ENCODE data around the gene WASF2. TPM values are rescaled to one million over a fixed set of nuclear protein-coding genes. Genes with fewer than 3 reads are reported as not detected.

Gene WASF2
- polyA plus RNA-seq, 1 donor from 2014 or later: 2.5 TPM

GRCh38 chr1:27431601-27431940 is 58.4 kb downstream of the WASF2 start:
- H3K79me2 ChIP-seq (replicated peaks; ENCODE audit: insufficient read depth, low read length): no peaks in the 10 kb centered on the region
- no peaks in the 10 kb centered on the region for H4K20me1 ChIP-seq (ENCODE audit: insufficient read depth)
- no peaks in the 10 kb centered on the region for H3F3A ChIP-seq (ENCODE audit: insufficient read depth, low read length, poor library complexity, severe bottlenecking)
- H3K9me3 ChIP-seq (ENCODE audit: low read length): no peaks in the 10 kb centered on the region
- no peak overlapping the region for H2AFZ ChIP-seq (ENCODE audit: low read depth, low read length)
- no peak overlapping the region for H3K4me3 ChIP-seq (ENCODE audit: low read length)
- H3K4me2 ChIP-seq (ENCODE audit: low read length): no peak overlapping the region
- no peak overlapping the region for H3K27ac ChIP-seq (ENCODE audit: low read length)
- H3K36me3 ChIP-seq (ENCODE audit: insufficient read depth, low read length): no peaks in the 10 kb centered on the region
- no peaks in the 10 kb centered on the region for H3K27me3 ChIP-seq (ENCODE audit: insufficient read depth, low read depth, low read length)
- H3K9ac ChIP-seq (ENCODE audit: low read length): no peak overlapping the region
- no peak for TF ChIP-seq MXI1 (conservative IDR thresholded peaks at IDR 0.05; ENCODE audit: poor library complexity, severe bottlenecking)
- TF ChIP-seq EZH2 (IDR thresholded peaks at IDR 0.05; ENCODE audit: borderline replicate concordance, insufficient read depth, low read length, poor library complexity, severe bottlenecking): no peak
- TF ChIP-seq EP300 (conservative IDR thresholded peaks at IDR 0.05; ENCODE audit: poor library complexity, severe bottlenecking): no peak
- no peak for TF ChIP-seq RAD21 (conservative IDR thresholded peaks at IDR 0.05)
- no peak for TF ChIP-seq CTCF (IDR thresholded peaks at IDR 0.05; ENCODE audit: poor library complexity, severe bottlenecking)
- no peak for TF ChIP-seq SMC3 (conservative IDR thresholded peaks at IDR 0.05; ENCODE audit: poor library complexity)
- TF ChIP-seq TAF1 (IDR thresholded peaks at IDR 0.05; ENCODE audit: low read depth): no peak
- TF ChIP-seq POLR2AphosphoS5 (IDR thresholded peaks at IDR 0.05): no peak
- TF ChIP-seq REST (IDR thresholded peaks at IDR 0.05; ENCODE audit: borderline replicate concordance): no peak
- no peaks in the 10 kb centered on the region for H3K9me2 ChIP-seq (ENCODE audit: insufficient read depth, low read length)

- H3K27ac ChIP-seq (ENCODE audit: low read length): no peak overlapping the region
- H4K20me1 ChIP-seq (ENCODE audit: insufficient read depth): no peaks in the 10 kb centered on the region
- H3F3A ChIP-seq (ENCODE audit: insufficient read depth, low read length, poor library complexity, severe bottlenecking): no peaks in the 10 kb centered on the region
These were observed 58.9 kb downstream of the WASF2 start for GRCh38 chr1:27430903-27431600.

More at GRCh38 chr1:27430903-27431600, 58.9 kb downstream of the WASF2 start:
- H3K4me2 ChIP-seq (ENCODE audit: low read length): no peak overlapping the region
- H2AFZ ChIP-seq (ENCODE audit: low read depth, low read length): no peak overlapping the region
- H3K9me3 ChIP-seq (ENCODE audit: low read length): no peaks in the 10 kb centered on the region
- no peak for TF ChIP-seq RAD21 (conservative IDR thresholded peaks at IDR 0.05)
- TF ChIP-seq TAF1 (IDR thresholded peaks at IDR 0.05; ENCODE audit: low read depth): no peak
- no peak for TF ChIP-seq MXI1 (conservative IDR thresholded peaks at IDR 0.05; ENCODE audit: poor library complexity, severe bottlenecking)
- TF ChIP-seq SMC3 (conservative IDR thresholded peaks at IDR 0.05; ENCODE audit: poor library complexity): no peak
- no peak for TF ChIP-seq POLR2AphosphoS5 (IDR thresholded peaks at IDR 0.05)
- TF ChIP-seq EZH2 (IDR thresholded peaks at IDR 0.05; ENCODE audit: borderline replicate concordance, insufficient read depth, low read length, poor library complexity, severe bottlenecking): no peak
- no peak for TF ChIP-seq EP300 (conservative IDR thresholded peaks at IDR 0.05; ENCODE audit: poor library complexity, severe bottlenecking)
- no peak for TF ChIP-seq CTCF (IDR thresholded peaks at IDR 0.05; ENCODE audit: poor library complexity, severe bottlenecking)
- no peak for TF ChIP-seq REST (IDR thresholded peaks at IDR 0.05; ENCODE audit: borderline replicate concordance)
- H3K79me2 ChIP-seq (replicated peaks; ENCODE audit: insufficient read depth, low read length): no peaks in the 10 kb centered on the region
- no peak overlapping the region for H3K4me3 ChIP-seq (ENCODE audit: low read length)
- H3K27me3 ChIP-seq (ENCODE audit: insufficient read depth, low read depth, low read length): no peaks in the 10 kb centered on the region
- H3K9ac ChIP-seq (ENCODE audit: low read length): no peak overlapping the region
- no peaks in the 10 kb centered on the region for H3K9me2 ChIP-seq (ENCODE audit: insufficient read depth, low read length)
- H3K36me3 ChIP-seq (ENCODE audit: insufficient read depth, low read length): no peaks in the 10 kb centered on the region
